ENCODE results near the gene ARL2BP. TPM values are rescaled to one million over a fixed set of nuclear protein-coding genes. Genes with fewer than 3 reads are reported as not detected.

ARL2BP gene
- total RNA-seq, 1 experiment from 2014 or later = 33.1 TPM

DNA sequence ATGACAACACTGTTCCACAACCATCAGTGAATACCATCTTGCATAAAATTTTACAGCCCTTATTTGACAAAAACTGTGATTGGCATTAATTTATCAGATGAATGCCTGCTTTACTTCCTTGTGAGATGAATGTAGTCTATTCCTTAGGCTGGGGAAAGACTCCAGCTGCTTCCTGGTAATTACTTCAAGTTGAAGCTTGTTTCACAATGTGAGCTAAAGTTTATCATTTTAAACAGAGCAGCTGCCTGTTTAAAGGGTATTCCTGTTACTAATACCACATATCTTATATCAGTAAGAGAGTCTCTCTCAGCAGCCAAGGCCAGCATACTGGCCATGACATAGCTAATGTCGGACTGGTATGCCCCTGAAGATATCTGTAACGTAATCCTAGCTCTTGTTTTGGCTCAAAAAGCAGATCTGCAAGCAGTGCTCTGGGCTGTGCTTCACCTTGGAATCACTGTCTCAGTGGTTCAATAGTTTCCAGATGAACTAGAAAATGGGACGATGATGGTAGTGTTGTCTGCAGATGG is 13.2 kb upstream of the ARL2BP start:
- Histone ChIP-seq H3K27me3 (replicated peaks; ENCODE audit: insufficient read depth, low read depth, low read length, poor library complexity) (no peaks in the 10 kb centered on the region), H3K9me3 (ENCODE audit: low read depth, low read length, poor library complexity, severe bottlenecking) (no peaks in the 10 kb centered on the region), H3K27ac (ENCODE audit: low read depth, low read length, poor library complexity, severe bottlenecking) (no peak overlapping the region), H3K4me1 (ENCODE audit: insufficient read depth, low read length, poor library complexity, severe bottlenecking) (peaks cover 7% of the 10 kb centered on the region), H3K36me3 (ENCODE audit: insufficient read depth, low read length, poor library complexity, severe bottlenecking) (peaks cover 72% of the 10 kb centered on the region), H3K4me3 (ENCODE audit: low read depth, low read length, poor library complexity, severe bottlenecking) (no peak overlapping the region)
- BruUV-seq (replicated peaks) = no TSS peak
- ChIA-PET POLR2A (ENCODE audit: low non-redundant PET) (no interaction called here), CTCF (no interaction called here)
- intact Hi-C loops (cut with micrococcal nuclease; ENCODE audit: unreplicated experiment) = no loop called here
- DNase-seq (ENCODE audit: low spot score) = no peak
- TF ChIP-seq EZH2 (IDR thresholded peaks at IDR 0.05; ENCODE audit: borderline replicate concordance, low read depth, low read length, poor library complexity, severe bottlenecking) (no peak), CTCF (conservative IDR thresholded peaks at IDR 0.05; ENCODE audit: low read depth, low read length) (no peak)

GRCh38 chr16:57233944-57234706 is 10.9 kb upstream of the ARL2BP start:
- Histone ChIP-seq H3K4me3 (ENCODE audit: low read depth, low read length, poor library complexity, severe bottlenecking) (no peak overlapping the region), H3K4me1 (ENCODE audit: insufficient read depth, low read length, poor library complexity, severe bottlenecking) (peaks cover 7% of the 10 kb centered on the region), H3K27me3 (replicated peaks; ENCODE audit: insufficient read depth, low read depth, low read length, poor library complexity) (no peaks in the 10 kb centered on the region), H3K27ac (ENCODE audit: low read depth, low read length, poor library complexity, severe bottlenecking) (no peak overlapping the region), H3K36me3 (ENCODE audit: insufficient read depth, low read length, poor library complexity, severe bottlenecking) (peaks cover 71% of the 10 kb centered on the region), H3K9me3 (ENCODE audit: low read depth, low read length, poor library complexity, severe bottlenecking) (no peaks in the 10 kb centered on the region)
- ChIA-PET POLR2A (ENCODE audit: low non-redundant PET) (no interaction called here), CTCF (no interaction called here)
- intact Hi-C loops (cut with micrococcal nuclease; ENCODE audit: unreplicated experiment) = no loop called here
- TF ChIP-seq EZH2 (IDR thresholded peaks at IDR 0.05; ENCODE audit: borderline replicate concordance, low read depth, low read length, poor library complexity, severe bottlenecking) (no peak), CTCF (conservative IDR thresholded peaks at IDR 0.05; ENCODE audit: low read depth, low read length) (no peak)
- no TSS peak for BruUV-seq (replicated peaks)
- no peak for DNase-seq (ENCODE audit: low spot score)

GRCh38 chr16:57234707-57235092 is 10.4 kb upstream of the ARL2BP start:
- POLR2A ChIA-PET (ENCODE audit: low non-redundant PET) = no interaction called here
- Histone ChIP-seq H3K27ac (ENCODE audit: low read depth, low read length, poor library complexity, severe bottlenecking) (no peak overlapping the region), H3K27me3 (replicated peaks; ENCODE audit: insufficient read depth, low read depth, low read length, poor library complexity) (no peaks in the 10 kb centered on the region), H3K4me3 (ENCODE audit: low read depth, low read length, poor library complexity, severe bottlenecking) (no peak overlapping the region), H3K9me3 (ENCODE audit: low read depth, low read length, poor library complexity, severe bottlenecking) (no peaks in the 10 kb centered on the region), H3K4me1 (ENCODE audit: insufficient read depth, low read length, poor library complexity, severe bottlenecking) (peaks cover 7% of the 10 kb centered on the region), H3K36me3 (ENCODE audit: insufficient read depth, low read length, poor library complexity, severe bottlenecking) (peaks cover 72% of the 10 kb centered on the region)
- DNase-seq (ENCODE audit: low spot score) = no peak
- no TSS peak for BruUV-seq (replicated peaks)
- intact Hi-C loops (cut with micrococcal nuclease; ENCODE audit: unreplicated experiment) = no loop called here
- CTCF ChIA-PET = no interaction called here
- TF ChIP-seq CTCF (conservative IDR thresholded peaks at IDR 0.05; ENCODE audit: low read depth, low read length) = no peak
- no peak for TF ChIP-seq EZH2 (IDR thresholded peaks at IDR 0.05; ENCODE audit: borderline replicate concordance, low read depth, low read length, poor library complexity, severe bottlenecking)
